Upper lobe of left lung (tissue), 4 donors: ENCODE data around the gene CAPN2.

Source experiments
- EP300 ChIP-seq, 4 donors: sonication (generic); formaldehyde crosslinking; IDR thresholded peaks; one replicate each; pipeline ENCODE4 v1.5.1; 2017; ENCODE audit warnings: antibody characterized with exemption in 4 of 4, control low read depth in 2 of 4
- POLR2A ChIP-seq, 4 donors: fragments of 450-650 bp; IDR thresholded peaks; one replicate each; pipeline ENCODE4 v1.5.1; 2016 to 2017; ENCODE audit warnings: antibody characterized with exemption in 4 of 4, mild to moderate bottlenecking in 2 of 4
- POLR2AphosphoS5 ChIP-seq, 2 donors: sonication (generic); formaldehyde crosslinking; IDR thresholded peaks; one replicate each; pipeline ENCODE4 v1.5.1; 2017; ENCODE audit warnings: antibody characterized with exemption in 2 of 2
- TF ChIP-seq, protein P1 (sequence below), 6 experiments: fragments of 450-650 bp in 4 of 6; fragments of 200-600 bp in 2 of 6; sonication (generic) in 2 of 6; IDR thresholded peaks; one replicate each; pipeline ENCODE4 v1.5.1; 2016 to 2019; ENCODE audit warnings: antibody characterized with exemption in 6 of 6

DNA sequence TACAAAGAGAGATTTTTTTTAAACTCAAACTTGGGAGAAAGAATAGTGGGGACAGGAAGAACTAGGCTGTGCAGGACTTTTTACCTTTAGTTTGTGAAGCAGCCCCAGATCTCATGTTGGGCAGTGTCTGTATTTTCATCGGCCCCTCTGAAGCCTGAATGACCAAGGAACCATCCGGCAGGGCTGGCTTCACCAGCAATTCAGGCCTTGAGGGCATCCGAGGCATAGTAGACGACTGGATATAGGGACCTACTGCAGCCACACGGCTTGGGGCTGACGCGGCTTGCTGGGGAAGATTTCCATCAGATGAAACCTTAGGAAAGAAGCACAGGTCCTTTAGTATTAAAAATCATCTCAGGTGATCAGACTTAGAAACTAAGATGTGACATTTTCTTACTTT lies 89.7 kb downstream of the CAPN2 start:
- TF ChIP-seq, protein P1, sequence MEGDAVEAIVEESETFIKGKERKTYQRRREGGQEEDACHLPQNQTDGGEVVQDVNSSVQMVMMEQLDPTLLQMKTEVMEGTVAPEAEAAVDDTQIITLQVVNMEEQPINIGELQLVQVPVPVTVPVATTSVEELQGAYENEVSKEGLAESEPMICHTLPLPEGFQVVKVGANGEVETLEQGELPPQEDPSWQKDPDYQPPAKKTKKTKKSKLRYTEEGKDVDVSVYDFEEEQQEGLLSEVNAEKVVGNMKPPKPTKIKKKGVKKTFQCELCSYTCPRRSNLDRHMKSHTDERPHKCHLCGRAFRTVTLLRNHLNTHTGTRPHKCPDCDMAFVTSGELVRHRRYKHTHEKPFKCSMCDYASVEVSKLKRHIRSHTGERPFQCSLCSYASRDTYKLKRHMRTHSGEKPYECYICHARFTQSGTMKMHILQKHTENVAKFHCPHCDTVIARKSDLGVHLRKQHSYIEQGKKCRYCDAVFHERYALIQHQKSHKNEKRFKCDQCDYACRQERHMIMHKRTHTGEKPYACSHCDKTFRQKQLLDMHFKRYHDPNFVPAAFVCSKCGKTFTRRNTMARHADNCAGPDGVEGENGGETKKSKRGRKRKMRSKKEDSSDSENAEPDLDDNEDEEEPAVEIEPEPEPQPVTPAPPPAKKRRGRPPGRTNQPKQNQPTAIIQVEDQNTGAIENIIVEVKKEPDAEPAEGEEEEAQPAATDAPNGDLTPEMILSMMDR (IDR thresholded peaks at IDR 0.05): no peak
- no peak for TF ChIP-seq POLR2A (IDR thresholded peaks at IDR 0.05)
- no peak for TF ChIP-seq POLR2AphosphoS5 (IDR thresholded peaks at IDR 0.05)
- TF ChIP-seq EP300 (IDR thresholded peaks at IDR 0.05): no peak
